ENCODE measurements around the gene ACTL10.
"Not testable (repeated sequence)": the region's sequence is repeated elsewhere in the genome, so short reads cannot be mapped to it uniquely, and the experiment has no call there.

The ACTL10 gene

DNA sequence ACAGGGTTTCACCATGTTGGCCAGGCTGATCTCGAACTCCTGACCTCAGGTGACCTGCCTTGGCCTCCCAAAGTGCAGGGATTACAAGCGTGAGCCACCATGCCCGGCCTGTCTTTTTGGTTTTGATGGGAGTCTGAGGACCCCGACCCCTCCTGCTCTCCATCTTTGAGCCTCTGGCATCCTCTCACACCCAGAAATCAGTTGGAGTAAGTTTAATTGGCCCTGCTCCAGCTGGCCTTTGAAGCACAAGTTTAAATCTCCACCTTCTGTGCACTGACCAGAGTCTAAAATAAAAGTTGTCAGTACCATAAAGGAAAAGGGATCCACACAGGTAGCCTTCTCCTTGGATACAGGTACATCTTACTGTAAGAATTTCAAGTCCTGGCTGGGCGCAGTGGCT is 20.6 kb upstream of the ACTL10 start:
- DNase-seq (ENCODE audit: low read depth) = no peak
- no peak overlapping the region for H3K4me3 ChIP-seq (ENCODE audit: low read depth, low read length)
- TF ChIP-seq POLR2A (IDR thresholded peaks at IDR 0.05; ENCODE audit: extremely low read depth, insufficient read length) (no peak), MYC (IDR thresholded peaks at IDR 0.05; ENCODE audit: low read depth, low read length) (no peak)

- not testable (repeated sequence) for H3K4me3 ChIP-seq (ENCODE audit: low read depth, low read length); DNase-seq (ENCODE audit: low read depth)
Measured at GRCh38 chr20:33646959-33647602, 19.7 kb upstream of the ACTL10 start.

GRCh38 chr20:33647603-33648395 is 18.9 kb upstream of the ACTL10 start:
- TF ChIP-seq, protein P1, sequence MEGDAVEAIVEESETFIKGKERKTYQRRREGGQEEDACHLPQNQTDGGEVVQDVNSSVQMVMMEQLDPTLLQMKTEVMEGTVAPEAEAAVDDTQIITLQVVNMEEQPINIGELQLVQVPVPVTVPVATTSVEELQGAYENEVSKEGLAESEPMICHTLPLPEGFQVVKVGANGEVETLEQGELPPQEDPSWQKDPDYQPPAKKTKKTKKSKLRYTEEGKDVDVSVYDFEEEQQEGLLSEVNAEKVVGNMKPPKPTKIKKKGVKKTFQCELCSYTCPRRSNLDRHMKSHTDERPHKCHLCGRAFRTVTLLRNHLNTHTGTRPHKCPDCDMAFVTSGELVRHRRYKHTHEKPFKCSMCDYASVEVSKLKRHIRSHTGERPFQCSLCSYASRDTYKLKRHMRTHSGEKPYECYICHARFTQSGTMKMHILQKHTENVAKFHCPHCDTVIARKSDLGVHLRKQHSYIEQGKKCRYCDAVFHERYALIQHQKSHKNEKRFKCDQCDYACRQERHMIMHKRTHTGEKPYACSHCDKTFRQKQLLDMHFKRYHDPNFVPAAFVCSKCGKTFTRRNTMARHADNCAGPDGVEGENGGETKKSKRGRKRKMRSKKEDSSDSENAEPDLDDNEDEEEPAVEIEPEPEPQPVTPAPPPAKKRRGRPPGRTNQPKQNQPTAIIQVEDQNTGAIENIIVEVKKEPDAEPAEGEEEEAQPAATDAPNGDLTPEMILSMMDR (IDR thresholded peaks at IDR 0.05; ENCODE audit: low read depth, low read length) = no peak
- TF ChIP-seq MYC (IDR thresholded peaks at IDR 0.05; ENCODE audit: low read depth, low read length) (no peak), POLR2A (IDR thresholded peaks at IDR 0.05; ENCODE audit: extremely low read depth, insufficient read length) (no peak)
- TF ChIP-seq, protein P2, sequence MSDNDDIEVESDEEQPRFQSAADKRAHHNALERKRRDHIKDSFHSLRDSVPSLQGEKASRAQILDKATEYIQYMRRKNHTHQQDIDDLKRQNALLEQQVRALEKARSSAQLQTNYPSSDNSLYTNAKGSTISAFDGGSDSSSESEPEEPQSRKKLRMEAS (IDR thresholded peaks at IDR 0.05; ENCODE audit: low read depth, low read length) = no peak

DNA sequence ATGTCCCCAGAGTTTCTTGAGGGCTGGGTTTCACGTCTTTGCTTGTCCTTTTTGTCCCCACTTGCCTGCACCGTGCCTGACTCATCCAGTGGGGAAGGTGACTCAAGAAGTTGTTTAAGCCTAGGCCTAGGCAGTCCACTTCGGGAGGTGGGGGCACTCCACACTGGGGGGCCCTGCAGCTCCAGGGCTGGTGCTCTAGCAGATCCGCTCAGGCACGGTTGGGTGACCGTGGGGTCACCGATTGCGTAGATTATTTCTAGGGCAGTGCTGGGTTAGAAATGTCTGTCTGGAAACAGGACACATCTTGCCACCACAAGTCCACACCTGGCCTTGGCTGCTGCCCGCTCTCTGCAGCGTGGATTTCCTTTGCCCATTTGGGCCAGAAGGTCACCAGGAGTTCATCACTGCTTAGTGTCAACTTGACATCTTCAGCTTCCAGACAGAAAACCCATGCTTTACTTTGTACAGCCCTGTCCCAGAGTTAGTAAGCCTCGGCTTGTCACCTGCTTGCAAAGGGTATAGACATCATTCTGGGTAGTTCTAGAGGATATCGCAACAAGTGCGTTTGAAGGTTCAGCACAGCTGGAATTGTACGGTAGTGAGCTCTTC is 18.2 kb upstream of the ACTL10 start:
- DNase-seq (ENCODE audit: low read depth) = no peak
- H3K4me3 ChIP-seq (ENCODE audit: low read depth, low read length) = no peak overlapping the region
- TF ChIP-seq, protein P2 (IDR thresholded peaks at IDR 0.05; ENCODE audit: low read depth, low read length) = no peak
- TF ChIP-seq, protein P1 (IDR thresholded peaks at IDR 0.05; ENCODE audit: low read depth, low read length) = no peak
- TF ChIP-seq POLR2A (IDR thresholded peaks at IDR 0.05; ENCODE audit: extremely low read depth, insufficient read length) = no peak
- TF ChIP-seq MYC (IDR thresholded peaks at IDR 0.05; ENCODE audit: low read depth, low read length) = no peak

More at GRCh38 chr20:33647603-33648395, 18.9 kb upstream of the ACTL10 start:
- no peak overlapping the region for H3K4me3 ChIP-seq (ENCODE audit: low read depth, low read length)
- DNase-seq (ENCODE audit: low read depth) = no peak

- no peak overlapping the region for H3K4me3 ChIP-seq (ENCODE audit: low read depth, low read length)
- no peak for DNase-seq (ENCODE audit: low read depth)
- TF ChIP-seq, protein P1 (IDR thresholded peaks at IDR 0.05; ENCODE audit: low read depth, low read length) = no peak
- TF ChIP-seq, protein P2 (IDR thresholded peaks at IDR 0.05; ENCODE audit: low read depth, low read length) = no peak
- no peak for TF ChIP-seq POLR2A (IDR thresholded peaks at IDR 0.05; ENCODE audit: extremely low read depth, insufficient read length)
- TF ChIP-seq MYC (IDR thresholded peaks at IDR 0.05; ENCODE audit: low read depth, low read length) = no peak
Measured at GRCh38 chr20:33649201-33649681, 17.5 kb upstream of the ACTL10 start.

- no peak overlapping the region for H3K4me3 ChIP-seq (ENCODE audit: low read depth, low read length)
- no peak for DNase-seq (ENCODE audit: low read depth)
- TF ChIP-seq POLR2A (IDR thresholded peaks at IDR 0.05; ENCODE audit: extremely low read depth, insufficient read length) (no peak), MYC (IDR thresholded peaks at IDR 0.05; ENCODE audit: low read depth, low read length) (no peak)
- TF ChIP-seq, protein P1 (IDR thresholded peaks at IDR 0.05; ENCODE audit: low read depth, low read length) = no peak
- TF ChIP-seq, protein P2 (IDR thresholded peaks at IDR 0.05; ENCODE audit: low read depth, low read length) = no peak
Measured at GRCh38 chr20:33650111-33650752, 16.5 kb upstream of the ACTL10 start.

Measured in NB4 (cell line).